ENCODE results near the gene RIN2.

The RIN2 gene

DNA sequence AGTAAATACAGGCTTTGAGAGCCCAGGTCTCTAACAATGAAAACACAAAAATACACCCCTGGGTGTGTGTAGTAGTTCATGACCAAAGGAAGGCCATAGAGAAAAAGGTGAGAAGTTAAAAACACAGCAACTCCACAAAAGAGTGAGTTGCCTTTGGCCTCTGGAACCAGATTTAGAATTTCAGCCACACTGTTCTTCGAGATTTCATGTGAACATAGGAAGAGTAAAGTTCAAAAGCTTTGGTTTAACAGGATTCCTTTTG is 43.5 kb upstream of the RIN2 start:
- H3K9ac ChIP-seq (ENCODE audit: low read depth, low read length, poor library complexity, severe bottlenecking) = no peak overlapping the region
- H2AFZ ChIP-seq (ENCODE audit: low read length) = no peak overlapping the region
- TF ChIP-seq EZH2phosphoT487 (IDR thresholded peaks at IDR 0.05; ENCODE audit: borderline replicate concordance) = no peak
- TF ChIP-seq, protein P1, sequence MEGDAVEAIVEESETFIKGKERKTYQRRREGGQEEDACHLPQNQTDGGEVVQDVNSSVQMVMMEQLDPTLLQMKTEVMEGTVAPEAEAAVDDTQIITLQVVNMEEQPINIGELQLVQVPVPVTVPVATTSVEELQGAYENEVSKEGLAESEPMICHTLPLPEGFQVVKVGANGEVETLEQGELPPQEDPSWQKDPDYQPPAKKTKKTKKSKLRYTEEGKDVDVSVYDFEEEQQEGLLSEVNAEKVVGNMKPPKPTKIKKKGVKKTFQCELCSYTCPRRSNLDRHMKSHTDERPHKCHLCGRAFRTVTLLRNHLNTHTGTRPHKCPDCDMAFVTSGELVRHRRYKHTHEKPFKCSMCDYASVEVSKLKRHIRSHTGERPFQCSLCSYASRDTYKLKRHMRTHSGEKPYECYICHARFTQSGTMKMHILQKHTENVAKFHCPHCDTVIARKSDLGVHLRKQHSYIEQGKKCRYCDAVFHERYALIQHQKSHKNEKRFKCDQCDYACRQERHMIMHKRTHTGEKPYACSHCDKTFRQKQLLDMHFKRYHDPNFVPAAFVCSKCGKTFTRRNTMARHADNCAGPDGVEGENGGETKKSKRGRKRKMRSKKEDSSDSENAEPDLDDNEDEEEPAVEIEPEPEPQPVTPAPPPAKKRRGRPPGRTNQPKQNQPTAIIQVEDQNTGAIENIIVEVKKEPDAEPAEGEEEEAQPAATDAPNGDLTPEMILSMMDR (conservative IDR thresholded peaks at IDR 0.05; ENCODE audit: low read length) = no peak
- peaks cover 4% of the 10 kb centered on the region; the same call in 1 of the 2 replicates for H3K9me3 ChIP-seq (ENCODE audit: insufficient read depth, low read depth, low read length)
- no peak overlapping the region for H3K4me2 ChIP-seq (ENCODE audit: low read depth, low read length, poor library complexity, severe bottlenecking)
- H3K4me1 ChIP-seq (ENCODE audit: insufficient read depth, low read length, poor library complexity, severe bottlenecking) = no peaks in the 10 kb centered on the region
- no peaks in the 10 kb centered on the region for H3K36me3 ChIP-seq (ENCODE audit: insufficient read depth, low read length)
- no peaks in the 10 kb centered on the region for H4K20me1 ChIP-seq (ENCODE audit: insufficient read depth, low read length, poor library complexity, severe bottlenecking)
- H3K9me2 ChIP-seq (replicated peaks; ENCODE audit: low read depth, low read length) = no peaks in the 10 kb centered on the region
- no peaks in the 10 kb centered on the region for H3K79me2 ChIP-seq (ENCODE audit: insufficient read depth, low read length)
- no peak overlapping the region for H3K4me3 ChIP-seq (ENCODE audit: low read length, poor library complexity, severe bottlenecking)
- no peaks in the 10 kb centered on the region for H3F3A ChIP-seq (ENCODE audit: low read depth)
- no peaks in the 10 kb centered on the region for H3K27me3 ChIP-seq (ENCODE audit: insufficient read depth, low read length, poor library complexity, severe bottlenecking)

DNA sequence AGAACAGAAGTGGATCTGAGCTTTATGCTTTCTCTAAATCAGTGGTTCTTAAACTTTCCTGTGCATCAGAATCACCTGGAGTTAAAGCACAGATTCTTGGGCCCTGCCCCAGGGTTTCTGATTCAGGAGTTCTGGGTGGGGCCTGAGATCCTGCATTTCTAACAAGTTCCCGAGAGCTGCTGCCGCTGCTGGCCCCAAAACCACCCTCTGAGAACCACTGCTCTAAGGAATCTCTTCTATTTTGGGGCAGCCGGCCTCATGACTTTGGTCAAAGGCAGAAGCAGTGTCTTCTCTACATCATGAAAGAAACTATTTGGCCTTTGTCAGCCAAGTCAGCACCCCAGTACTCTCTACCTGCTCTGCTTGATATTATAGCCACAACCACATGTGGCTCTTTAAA is 42.1 kb upstream of the RIN2 start:
- no peaks in the 10 kb centered on the region for H3K36me3 ChIP-seq (ENCODE audit: insufficient read depth, low read length)
- H2AFZ ChIP-seq (ENCODE audit: low read length) = no peak overlapping the region
- H4K20me1 ChIP-seq (ENCODE audit: insufficient read depth, low read length, poor library complexity, severe bottlenecking) = no peaks in the 10 kb centered on the region
- H3K9me2 ChIP-seq (replicated peaks; ENCODE audit: low read depth, low read length) = no peaks in the 10 kb centered on the region
- H3K27me3 ChIP-seq (ENCODE audit: insufficient read depth, low read length, poor library complexity, severe bottlenecking) = no peaks in the 10 kb centered on the region
- H3K4me2 ChIP-seq (ENCODE audit: low read depth, low read length, poor library complexity, severe bottlenecking) = no peak overlapping the region
- no peaks in the 10 kb centered on the region for H3K79me2 ChIP-seq (ENCODE audit: insufficient read depth, low read length)
- TF ChIP-seq EZH2phosphoT487 (IDR thresholded peaks at IDR 0.05; ENCODE audit: borderline replicate concordance) = no peak
- TF ChIP-seq, protein P1 (conservative IDR thresholded peaks at IDR 0.05; ENCODE audit: low read length) = no peak
- H3F3A ChIP-seq (ENCODE audit: low read depth) = no peaks in the 10 kb centered on the region
- H3K9ac ChIP-seq (ENCODE audit: low read depth, low read length, poor library complexity, severe bottlenecking) = no peak overlapping the region
- no peaks in the 10 kb centered on the region for H3K4me1 ChIP-seq (ENCODE audit: insufficient read depth, low read length, poor library complexity, severe bottlenecking)
- H3K4me3 ChIP-seq (ENCODE audit: low read length, poor library complexity, severe bottlenecking) = no peak overlapping the region
- peaks cover 4% of the 10 kb centered on the region; the same call in 1 of the 2 replicates for H3K9me3 ChIP-seq (ENCODE audit: insufficient read depth, low read depth, low read length)

DNA sequence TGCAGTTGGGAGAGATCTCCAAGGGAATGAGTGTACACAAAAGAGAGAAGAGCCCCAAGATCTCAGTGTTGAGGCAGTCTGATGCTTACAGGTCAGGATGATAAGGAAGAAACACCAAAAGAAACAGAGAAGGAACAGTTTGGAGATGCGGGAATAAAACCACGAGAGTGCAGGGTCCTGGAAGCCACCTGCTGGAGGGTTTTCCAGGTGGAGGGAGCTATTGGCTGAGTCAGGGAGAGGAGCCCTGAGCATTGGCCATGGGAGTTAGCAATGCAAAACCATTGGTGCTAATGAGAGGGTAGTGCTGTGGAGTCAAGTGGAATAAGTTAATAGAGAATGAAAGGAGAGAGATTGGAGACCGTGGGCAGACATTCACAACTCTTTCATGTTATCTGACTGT is 39.2 kb upstream of the RIN2 start:
- TF ChIP-seq, protein P1 (conservative IDR thresholded peaks at IDR 0.05; ENCODE audit: low read length) = no peak
- TF ChIP-seq EZH2phosphoT487 (IDR thresholded peaks at IDR 0.05; ENCODE audit: borderline replicate concordance) = no peak
- peaks cover 4% of the 10 kb centered on the region; the same call in 1 of the 2 replicates for H3K9me3 ChIP-seq (ENCODE audit: insufficient read depth, low read depth, low read length)
- no peaks in the 10 kb centered on the region for H3K9me2 ChIP-seq (replicated peaks; ENCODE audit: low read depth, low read length)
- no peak overlapping the region for H3K4me3 ChIP-seq (ENCODE audit: low read length, poor library complexity, severe bottlenecking)
- no peaks in the 10 kb centered on the region for H3K36me3 ChIP-seq (ENCODE audit: insufficient read depth, low read length)
- H3F3A ChIP-seq (ENCODE audit: low read depth) = no peaks in the 10 kb centered on the region
- no peaks in the 10 kb centered on the region for H4K20me1 ChIP-seq (ENCODE audit: insufficient read depth, low read length, poor library complexity, severe bottlenecking)
- no peak overlapping the region for H2AFZ ChIP-seq (ENCODE audit: low read length)
- H3K4me2 ChIP-seq (ENCODE audit: low read depth, low read length, poor library complexity, severe bottlenecking) = no peak overlapping the region
- H3K4me1 ChIP-seq (ENCODE audit: insufficient read depth, low read length, poor library complexity, severe bottlenecking) = no peaks in the 10 kb centered on the region
- H3K27me3 ChIP-seq (ENCODE audit: insufficient read depth, low read length, poor library complexity, severe bottlenecking) = no peaks in the 10 kb centered on the region
- no peaks in the 10 kb centered on the region for H3K79me2 ChIP-seq (ENCODE audit: insufficient read depth, low read length)
- H3K9ac ChIP-seq (ENCODE audit: low read depth, low read length, poor library complexity, severe bottlenecking) = no peak overlapping the region
